Measurements from ENCODE around the gene KANK4.

KANK4 gene

GRCh38 chr1:62295921-62296491 is 23.2 kb downstream of the KANK4 start:
- no peak for DNase-seq
- no peaks in the 10 kb centered on the region for H3K36me3 ChIP-seq
- no peak for TF ChIP-seq CTCF (IDR thresholded peaks at IDR 0.05; ENCODE audit: low read depth, low read length)

GRCh38 chr1:62294261-62294660 is 25.0 kb downstream of the KANK4 start:
- TF ChIP-seq CTCF (IDR thresholded peaks at IDR 0.05; ENCODE audit: low read depth, low read length): peak; percentile 63
- no peaks in the 10 kb centered on the region for H3K27me3 ChIP-seq
- H3K36me3 ChIP-seq: no peaks in the 10 kb centered on the region
- DNase-seq: peak; percentile 67
- H3K9me3 ChIP-seq: no peaks in the 10 kb centered on the region
- H3K4me3 ChIP-seq (ENCODE audit: low read depth, low read length): no peak overlapping the region
- H3K4me1 ChIP-seq: no peaks in the 10 kb centered on the region

More at GRCh38 chr1:62295921-62296491, 23.2 kb downstream of the KANK4 start:
- no peaks in the 10 kb centered on the region for H3K9me3 ChIP-seq
- H3K27me3 ChIP-seq: no peaks in the 10 kb centered on the region
- no peak overlapping the region for H3K4me3 ChIP-seq (ENCODE audit: low read depth, low read length)
- H3K4me1 ChIP-seq: no peaks in the 10 kb centered on the region

GRCh38 chr1:62288662-62289061 is 30.6 kb downstream of the KANK4 start:
- Histone ChIP-seq H3K27me3 (no peaks in the 10 kb centered on the region), H3K4me1 (no peaks in the 10 kb centered on the region), H3K36me3 (no peaks in the 10 kb centered on the region), H3K4me3 (ENCODE audit: low read depth, low read length) (no peak overlapping the region), H3K9me3 (no peaks in the 10 kb centered on the region)
- no peak for TF ChIP-seq CTCF (IDR thresholded peaks at IDR 0.05; ENCODE audit: low read depth, low read length)
- DNase-seq: no peak

GRCh38 chr1:62288224-62288623 is 31.0 kb downstream of the KANK4 start:
- Histone ChIP-seq H3K4me1 (no peaks in the 10 kb centered on the region), H3K9me3 (no peaks in the 10 kb centered on the region), H3K36me3 (no peaks in the 10 kb centered on the region), H3K4me3 (ENCODE audit: low read depth, low read length) (no peak overlapping the region), H3K27me3 (no peaks in the 10 kb centered on the region)
- TF ChIP-seq CTCF (IDR thresholded peaks at IDR 0.05; ENCODE audit: low read depth, low read length): no peak
- no peak for DNase-seq

GRCh38 chr1:62286786-62287224 is 32.4 kb downstream of the KANK4 start:
- no peak for TF ChIP-seq CTCF (IDR thresholded peaks at IDR 0.05; ENCODE audit: low read depth, low read length)
- no peak overlapping the region for H3K4me3 ChIP-seq (ENCODE audit: low read depth, low read length)
- H3K36me3 ChIP-seq: no peaks in the 10 kb centered on the region
- no peaks in the 10 kb centered on the region for H3K4me1 ChIP-seq
- H3K27me3 ChIP-seq: no peaks in the 10 kb centered on the region
- H3K9me3 ChIP-seq: no peaks in the 10 kb centered on the region
- DNase-seq: no peak

GRCh38 chr1:62285984-62286785 is 33.0 kb downstream of the KANK4 start:
- no peak overlapping the region for H3K4me3 ChIP-seq (ENCODE audit: low read depth, low read length)
- TF ChIP-seq CTCF (IDR thresholded peaks at IDR 0.05; ENCODE audit: low read depth, low read length): no peak
- no peaks in the 10 kb centered on the region for H3K36me3 ChIP-seq
- H3K9me3 ChIP-seq: no peaks in the 10 kb centered on the region
- DNase-seq: no peak
- H3K4me1 ChIP-seq: no peaks in the 10 kb centered on the region
- H3K27me3 ChIP-seq: no peaks in the 10 kb centered on the region
